ENCODE results near the gene HS3ST5. TPM values are rescaled to one million over a fixed set of nuclear protein-coding genes. Genes with fewer than 3 reads are reported as not detected.

Gene HS3ST5
- total and polyA plus RNA-seq, 2 experiments from 2014 or later: not detected

DNA sequence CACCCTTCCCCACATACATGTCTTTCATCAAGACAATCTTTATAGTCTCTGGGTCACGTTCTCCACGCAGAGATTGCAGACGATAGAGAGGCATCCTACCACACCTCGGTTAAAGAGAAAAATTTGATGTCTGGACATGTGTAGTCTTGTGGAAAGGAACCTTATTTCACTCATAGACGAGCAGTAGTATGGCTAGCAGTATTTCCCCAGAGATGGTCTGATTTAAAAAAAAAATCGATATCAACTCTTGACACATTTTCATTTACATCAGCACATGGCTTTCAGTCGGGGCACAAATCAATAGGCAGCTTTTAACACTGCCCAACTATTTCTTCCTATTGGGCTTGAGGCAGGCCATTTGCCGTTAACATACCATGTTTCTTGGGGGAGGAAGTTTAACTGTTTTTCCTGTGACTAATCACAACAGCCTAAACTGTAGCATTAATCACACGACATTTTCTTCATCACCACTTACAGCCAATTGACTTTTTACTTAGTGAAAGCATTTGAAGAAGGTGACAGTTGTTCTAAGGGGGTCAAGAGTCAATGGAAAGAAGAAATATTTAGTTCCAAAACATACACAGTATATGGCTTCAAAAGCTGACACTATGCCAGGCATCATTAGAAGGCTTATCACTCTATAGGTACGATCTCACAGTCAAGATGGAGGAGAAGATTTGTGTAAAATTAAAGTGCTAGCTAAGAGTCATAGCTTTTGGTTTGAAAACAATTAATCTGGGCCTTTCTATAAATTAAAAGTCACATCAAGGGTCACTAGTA, 242.4 kb downstream of the HS3ST5 start:
- no peak overlapping the region for H3K27ac ChIP-seq
- H3K36me3 ChIP-seq (ENCODE audit: low read depth): no peaks in the 10 kb centered on the region
- H4K20me1 ChIP-seq (ENCODE audit: insufficient read depth): no peaks in the 10 kb centered on the region
- in situ Hi-C loops (cut with MboI): no loop called here
- WGBS, 2 experiments (ENCODE audit: low coverage in 1 of 2, low lambda C conversion rate in 2 of 2, missing lambda C conversion rate in 2 of 2): 68 to 69% methylated on average over 10 of the region's 10 CpGs
- no peaks in the 10 kb centered on the region for H3K79me2 ChIP-seq (ENCODE audit: insufficient read depth)
- peak; percentile 55 for DNase-seq
- H3F3A ChIP-seq (ENCODE audit: insufficient read depth): no peaks in the 10 kb centered on the region
- TF ChIP-seq EZH2phosphoT487 (IDR thresholded peaks at IDR 0.05; ENCODE audit: insufficient read depth, low read depth) (no peak), EZH2 (IDR thresholded peaks at IDR 0.05; ENCODE audit: insufficient read depth, poor library complexity, severe bottlenecking) (no peak)
- H3K9me3 ChIP-seq (ENCODE audit: low read depth): no peaks in the 10 kb centered on the region
- no peaks in the 10 kb centered on the region for H3K27me3 ChIP-seq (replicated peaks; ENCODE audit: insufficient read depth)
- H2AFZ ChIP-seq: peak overlapping the region; percentile 31
- peaks cover 10% of the 10 kb centered on the region for H3K4me1 ChIP-seq (ENCODE audit: insufficient read depth)
- H3K9me2 ChIP-seq (ENCODE audit: insufficient read depth): no peaks in the 10 kb centered on the region
- no peak overlapping the region for H3K4me2 ChIP-seq (ENCODE audit: unreplicated experiment)
- no peak overlapping the region for H3K4me3 ChIP-seq
- no peak overlapping the region for H3K9ac ChIP-seq

DNA sequence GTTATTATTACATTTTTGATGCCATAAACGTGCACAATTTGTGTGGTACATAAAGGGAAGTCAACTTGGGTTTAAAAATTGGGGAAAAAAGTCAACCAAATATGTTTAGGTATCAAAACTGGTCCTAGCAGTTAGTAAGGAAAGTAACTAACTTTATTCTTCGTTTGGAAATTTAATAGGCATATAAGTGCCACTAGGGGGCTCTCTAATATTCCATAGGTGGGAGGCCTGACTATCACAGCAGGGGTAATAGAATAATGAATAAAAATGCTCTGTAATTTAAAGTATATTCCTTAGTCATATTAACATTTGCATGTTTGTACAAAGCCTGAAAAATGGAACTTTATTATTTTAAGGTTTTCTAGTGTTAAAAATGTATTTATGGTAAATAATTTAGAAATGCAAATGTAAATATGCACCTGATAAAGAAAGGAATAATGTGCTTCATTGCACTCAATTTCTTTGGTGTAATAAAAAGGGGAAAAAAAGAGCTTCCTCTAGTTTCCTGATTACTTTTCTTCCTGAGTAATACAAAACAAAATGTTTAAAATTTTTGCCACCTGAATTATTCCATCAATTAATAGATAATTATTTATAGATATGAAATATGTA, 246.2 kb downstream of the HS3ST5 start:
- no peak overlapping the region for H3K27ac ChIP-seq
- TF ChIP-seq EZH2phosphoT487 (IDR thresholded peaks at IDR 0.05; ENCODE audit: insufficient read depth, low read depth) (no peak), EZH2 (IDR thresholded peaks at IDR 0.05; ENCODE audit: insufficient read depth, poor library complexity, severe bottlenecking) (no peak)
- no peaks in the 10 kb centered on the region for H3K9me2 ChIP-seq (ENCODE audit: insufficient read depth)
- no peaks in the 10 kb centered on the region for H4K20me1 ChIP-seq (ENCODE audit: insufficient read depth)
- H3K4me2 ChIP-seq (ENCODE audit: unreplicated experiment): no peak overlapping the region
- H3K79me2 ChIP-seq (ENCODE audit: insufficient read depth): no peaks in the 10 kb centered on the region
- H2AFZ ChIP-seq: no peak overlapping the region
- H3F3A ChIP-seq (ENCODE audit: insufficient read depth): no peaks in the 10 kb centered on the region
- H3K36me3 ChIP-seq (ENCODE audit: low read depth): no peaks in the 10 kb centered on the region
- no peak overlapping the region for H3K9ac ChIP-seq
- no peaks in the 10 kb centered on the region for H3K9me3 ChIP-seq (ENCODE audit: low read depth)
- 0 to 6% methylated on average over 2 of the region's 2 CpGs for WGBS, 2 experiments (ENCODE audit: low coverage in 1 of 2, low lambda C conversion rate in 2 of 2, missing lambda C conversion rate in 2 of 2)
- in situ Hi-C loops (cut with MboI): no loop called here
- DNase-seq: peak; percentile 75
- peaks cover 10% of the 10 kb centered on the region for H3K4me1 ChIP-seq (ENCODE audit: insufficient read depth)
- H3K4me3 ChIP-seq: no peak overlapping the region
- no peaks in the 10 kb centered on the region for H3K27me3 ChIP-seq (replicated peaks; ENCODE audit: insufficient read depth)

DNA sequence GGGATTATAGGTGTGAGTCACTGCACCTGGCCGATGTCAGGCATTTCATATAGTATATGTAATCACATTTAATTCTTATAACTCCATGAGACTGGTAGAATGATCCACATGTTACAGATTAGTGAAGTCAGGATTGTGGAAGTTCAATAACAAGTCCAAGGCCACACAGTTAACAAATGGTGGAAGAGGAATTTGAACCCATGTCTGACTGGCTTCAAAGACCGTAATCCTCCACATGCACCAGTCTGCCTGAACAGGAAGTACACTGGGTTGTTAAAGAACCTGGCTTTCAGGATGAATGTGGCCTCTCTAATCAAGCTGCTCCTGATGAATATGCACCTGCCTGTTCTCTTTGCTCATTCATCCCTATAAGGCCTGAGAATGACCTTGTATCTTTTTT, 249.9 kb downstream of the HS3ST5 start:
- Histone ChIP-seq H3K9me2 (ENCODE audit: insufficient read depth) (no peaks in the 10 kb centered on the region), H3K9ac (no peak overlapping the region), H2AFZ (no peak overlapping the region), H3K36me3 (ENCODE audit: low read depth) (no peaks in the 10 kb centered on the region), H3K27ac (no peak overlapping the region), H3F3A (ENCODE audit: insufficient read depth) (no peaks in the 10 kb centered on the region), H3K4me2 (ENCODE audit: unreplicated experiment) (no peak overlapping the region), H3K4me3 (no peak overlapping the region), H4K20me1 (ENCODE audit: insufficient read depth) (no peaks in the 10 kb centered on the region), H3K4me1 (ENCODE audit: insufficient read depth) (0 out of 2 replicates have a peak, but pooled peaks cover 8% of the 10 kb centered on the region), H3K9me3 (ENCODE audit: low read depth) (no peaks in the 10 kb centered on the region), H3K79me2 (ENCODE audit: insufficient read depth) (no peaks in the 10 kb centered on the region), H3K27me3 (replicated peaks; ENCODE audit: insufficient read depth) (no peaks in the 10 kb centered on the region)
- in situ Hi-C loops (cut with MboI): no loop called here
- DNase-seq: no peak
- 67 to 82% methylated on average over 2 of the region's 2 CpGs for WGBS, 2 experiments (ENCODE audit: low coverage in 1 of 2, low lambda C conversion rate in 2 of 2, missing lambda C conversion rate in 2 of 2)
- TF ChIP-seq EZH2 (IDR thresholded peaks at IDR 0.05; ENCODE audit: insufficient read depth, poor library complexity, severe bottlenecking) (no peak), EZH2phosphoT487 (IDR thresholded peaks at IDR 0.05; ENCODE audit: insufficient read depth, low read depth) (no peak)

DNA sequence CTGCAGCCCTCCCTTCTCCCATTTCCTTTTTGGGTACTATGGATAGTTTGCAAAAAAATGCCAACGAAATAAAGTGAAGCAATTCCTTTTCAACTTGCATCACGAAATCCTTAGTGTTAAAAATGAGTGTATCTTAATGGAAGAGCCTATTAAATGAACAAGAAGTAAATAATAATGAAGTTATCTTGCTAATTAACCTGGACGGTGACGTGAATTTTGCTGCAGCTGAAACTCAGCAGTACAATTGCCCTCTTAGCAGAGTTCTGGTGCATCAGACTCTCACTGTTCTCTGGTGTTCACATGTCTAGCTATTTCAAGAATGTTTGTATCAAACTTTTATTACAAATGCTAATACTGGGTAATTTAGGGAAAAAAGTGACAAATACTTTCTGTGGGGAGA, 252.2 kb downstream of the HS3ST5 start:
- H3K9me3 ChIP-seq (ENCODE audit: low read depth): no peaks in the 10 kb centered on the region
- no peaks in the 10 kb centered on the region for H3F3A ChIP-seq (ENCODE audit: insufficient read depth)
- H4K20me1 ChIP-seq (ENCODE audit: insufficient read depth): no peaks in the 10 kb centered on the region
- no peak overlapping the region for H3K4me3 ChIP-seq
- H3K4me2 ChIP-seq (ENCODE audit: unreplicated experiment): peak overlapping the region; percentile 26
- TF ChIP-seq EZH2phosphoT487 (IDR thresholded peaks at IDR 0.05; ENCODE audit: insufficient read depth, low read depth): no peak
- no peak for TF ChIP-seq EZH2 (IDR thresholded peaks at IDR 0.05; ENCODE audit: insufficient read depth, poor library complexity, severe bottlenecking)
- 0 out of 2 replicates have a peak overlapping the region, but pooled peaks have one; percentile 41 for H2AFZ ChIP-seq
- H3K9ac ChIP-seq: no peak overlapping the region
- no peaks in the 10 kb centered on the region for H3K36me3 ChIP-seq (ENCODE audit: low read depth)
- in situ Hi-C loops (cut with MboI): no loop called here
- 23 to 24% methylated on average over 4 of the region's 4 CpGs for WGBS, 2 experiments (ENCODE audit: low coverage in 1 of 2, low lambda C conversion rate in 2 of 2, missing lambda C conversion rate in 2 of 2)
- peaks cover 8% of the 10 kb centered on the region; the same call in 1 of the 2 replicates for H3K4me1 ChIP-seq (ENCODE audit: insufficient read depth)
- no peak overlapping the region for H3K27ac ChIP-seq
- no peaks in the 10 kb centered on the region for H3K27me3 ChIP-seq (replicated peaks; ENCODE audit: insufficient read depth)
- no peak for DNase-seq
- no peaks in the 10 kb centered on the region for H3K79me2 ChIP-seq (ENCODE audit: insufficient read depth)
- no peaks in the 10 kb centered on the region for H3K9me2 ChIP-seq (ENCODE audit: insufficient read depth)

Data from GM23248 (cell line).